Kidney (tissue), 14 donors: ENCODE results near the gene SCGB1A1. TPM values are rescaled to one million over a fixed set of nuclear protein-coding genes. Genes with fewer than 3 reads are reported as not detected.

ENCODE experiments used
- DNase-seq, 5 donors: peaks; one replicate each; pipeline ENCODE4 v3.0.0-alpha.2; 2013 to 2020
- FAIRE-seq: peaks from 2 replicates; lab custom pipeline; 2012; peaks lifted over from hg19 to GRCh38; lab: Jason Lieb, UNC
- H3K27ac ChIP-seq, 2 donors: one replicate each; pipeline ENCODE4 v1.7.0; 2013; ENCODE audit warnings: low read depth in 2 of 2, low read length in 2 of 2, inconsistent platforms in 1 of 2
- H3K27me3 ChIP-seq: one replicate; pipeline ENCODE4 v1.7.1; 2013; ENCODE audit warnings: low read length, inconsistent platforms; ENCODE audit not compliant: control insufficient read depth, insufficient read depth
- H3K36me3 ChIP-seq, 3 donors: one replicate each; pipeline versions ENCODE4 v1.7.0 to v1.7.1; 2013; ENCODE audit warnings: low read length in 3 of 3, control low read depth in 1 of 3, inconsistent platforms in 1 of 3; ENCODE audit not compliant: insufficient read depth in 3 of 3, control insufficient read depth in 2 of 3
- H3K4me1 ChIP-seq, 3 donors: one replicate each; pipeline versions ENCODE4 v1.7.0 to v1.7.1; 2013; ENCODE audit warnings: low read length in 3 of 3, inconsistent platforms in 1 of 3, low read depth in 1 of 3; ENCODE audit not compliant: control insufficient read depth in 2 of 3, insufficient read depth in 2 of 3
- H3K4me3 ChIP-seq, 3 donors: one replicate each; pipeline versions ENCODE4 v1.7.0 to v1.8.1; 2013; ENCODE audit warnings: low read length in 3 of 3, control low read depth in 1 of 3, inconsistent platforms in 1 of 3
- H3K9ac ChIP-seq, 3 donors: one replicate each; pipeline versions ENCODE4 v1.7.0 to v1.7.1; 2013; ENCODE audit warnings: low read length in 3 of 3, control low read depth in 1 of 3, inconsistent platforms in 1 of 3
- H3K9me3 ChIP-seq, 3 donors: one replicate each; pipeline versions ENCODE4 v1.7.0 to v1.7.1; 2013; ENCODE audit warnings: low read length in 3 of 3, control low read depth in 1 of 3, inconsistent platforms in 1 of 3; ENCODE audit not compliant: control insufficient read depth in 2 of 3, insufficient read depth in 1 of 3
- intact Hi-C: fragments of 100-400 bp; cut with DNase I; formaldehyde crosslinking; loops from one replicate; pipeline ENCODE4 v1.11.1; 2022
- polyA plus RNA-seq: library from polyadenylated mRNA; stranded (reverse); fragments of 350-450 nt; fragmentation: Illumina TruSeq; extraction: RNeasy Lipid Tissue Mini Kit (QIAGEN cat#74804); gene quantifications from one replicate; pipeline ENCODE4 v1.2.3, GENCODE V29; 2014; ENCODE audit warnings: low read depth, low replicate concordance; ENCODE audit not compliant: insufficient read depth
- total RNA-seq: library from RNA; stranded (reverse); fragmentation: NEBNext Ultra II Directional; extraction: Animal tissue kit (Norgen Biotek cat#: 25700); gene quantifications from one replicate; pipeline ENCODE4 v1.2.1, GENCODE V29; 2021
- TF ChIP-seq, protein P1 (sequence below): IDR thresholded peaks from 3 replicates; pipeline ENCODE4 v1.5.1; 2012; ENCODE audit warnings: mild to moderate bottlenecking, moderate library complexity, borderline replicate concordance; ENCODE audit not compliant: insufficient read depth; ENCODE audit errors: extremely low read depth
- donor health status: control.
- donor health status: control.
- donor health status: control.
- donor health status: control.
- donor health status: control.
- donor health status: DM: yes; HTN: yes; CAD: no.
- donor health status: Normal renal cell carcinoma (clear cell type).

SCGB1A1 gene
- total and polyA plus RNA-seq, 2 donors from 2014 or later = not detected

GRCh38 chr11:62468577-62468976 is 49.7 kb downstream of the SCGB1A1 start:
- H3K9ac ChIP-seq = no peak overlapping the region
- FAIRE-seq = no peak

DNA sequence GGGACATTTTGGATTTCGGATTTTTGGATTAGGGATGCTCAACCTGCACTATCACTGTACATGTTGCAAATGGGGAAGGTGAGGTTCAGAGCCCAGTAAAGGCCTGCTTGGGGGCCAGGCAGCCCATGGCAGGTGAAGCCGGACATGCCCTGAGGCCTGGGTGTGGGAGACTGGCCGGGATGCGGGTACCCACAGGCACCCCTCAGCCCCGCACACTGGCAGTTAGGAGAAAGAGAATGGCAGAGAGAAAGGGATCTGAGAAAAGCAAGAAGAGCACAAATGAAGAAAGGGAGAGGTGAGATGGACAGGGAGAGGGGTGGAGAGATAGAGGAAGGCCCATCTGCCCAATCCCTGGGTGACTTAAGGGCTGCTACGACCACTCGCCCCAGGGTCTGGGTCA is 52.8 kb downstream of the SCGB1A1 start:
- no peak for FAIRE-seq
- no peak for DNase-seq

More at GRCh38 chr11:62468577-62468976, 49.7 kb downstream of the SCGB1A1 start:
- DNase-seq = no peak
- H3K9me3 ChIP-seq = no peaks in the 10 kb centered on the region
- H3K27me3 ChIP-seq = no peaks in the 10 kb centered on the region
- H3K27ac ChIP-seq = no peak overlapping the region
- H3K36me3 ChIP-seq = no peaks in the 10 kb centered on the region
- no peak overlapping the region for H3K4me3 ChIP-seq
- H3K4me1 ChIP-seq = no peaks in the 10 kb centered on the region
- TF ChIP-seq, protein P1, sequence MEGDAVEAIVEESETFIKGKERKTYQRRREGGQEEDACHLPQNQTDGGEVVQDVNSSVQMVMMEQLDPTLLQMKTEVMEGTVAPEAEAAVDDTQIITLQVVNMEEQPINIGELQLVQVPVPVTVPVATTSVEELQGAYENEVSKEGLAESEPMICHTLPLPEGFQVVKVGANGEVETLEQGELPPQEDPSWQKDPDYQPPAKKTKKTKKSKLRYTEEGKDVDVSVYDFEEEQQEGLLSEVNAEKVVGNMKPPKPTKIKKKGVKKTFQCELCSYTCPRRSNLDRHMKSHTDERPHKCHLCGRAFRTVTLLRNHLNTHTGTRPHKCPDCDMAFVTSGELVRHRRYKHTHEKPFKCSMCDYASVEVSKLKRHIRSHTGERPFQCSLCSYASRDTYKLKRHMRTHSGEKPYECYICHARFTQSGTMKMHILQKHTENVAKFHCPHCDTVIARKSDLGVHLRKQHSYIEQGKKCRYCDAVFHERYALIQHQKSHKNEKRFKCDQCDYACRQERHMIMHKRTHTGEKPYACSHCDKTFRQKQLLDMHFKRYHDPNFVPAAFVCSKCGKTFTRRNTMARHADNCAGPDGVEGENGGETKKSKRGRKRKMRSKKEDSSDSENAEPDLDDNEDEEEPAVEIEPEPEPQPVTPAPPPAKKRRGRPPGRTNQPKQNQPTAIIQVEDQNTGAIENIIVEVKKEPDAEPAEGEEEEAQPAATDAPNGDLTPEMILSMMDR = no peak
- intact Hi-C loops = no loop called here

DNA sequence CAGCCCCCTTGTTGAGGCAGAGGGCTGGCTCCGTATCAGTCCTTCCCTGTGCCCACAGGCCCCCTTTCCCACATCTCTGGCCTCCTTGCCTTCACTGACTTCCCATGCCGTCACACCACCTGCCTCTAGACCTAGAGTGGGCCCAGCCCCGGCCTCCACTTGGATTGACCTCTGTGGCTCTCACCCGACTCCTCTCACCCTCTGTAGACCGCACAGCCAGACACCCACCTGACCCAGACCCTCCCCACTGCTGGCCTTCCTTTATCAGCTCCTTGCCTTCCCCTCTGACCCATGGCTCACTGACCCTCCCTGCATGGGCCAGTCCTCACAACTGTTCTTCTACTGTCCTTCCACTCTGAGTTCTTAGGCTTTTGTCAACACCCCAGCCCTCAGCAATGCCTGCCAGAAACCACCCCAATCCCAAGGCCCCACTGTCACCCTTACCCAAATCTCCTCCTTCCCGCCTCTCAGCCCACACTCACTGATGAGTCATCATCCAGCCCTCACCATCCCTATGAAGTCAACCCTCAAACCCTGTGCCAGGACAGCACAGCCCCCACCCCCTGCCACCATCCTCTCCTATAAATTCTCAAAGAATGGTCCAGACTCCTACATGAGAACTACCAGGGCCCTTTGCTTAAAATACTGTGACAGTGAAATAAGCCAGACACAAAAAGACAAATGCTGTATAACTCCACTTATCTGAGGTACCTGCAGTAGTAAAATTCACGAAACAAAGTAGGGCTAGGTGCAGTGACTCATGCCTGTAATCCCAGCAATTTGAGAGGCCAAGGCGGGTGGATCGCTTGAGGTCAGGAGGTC is 53.4 kb downstream of the SCGB1A1 start:
- H3K4me1 ChIP-seq = no peaks in the 10 kb centered on the region
- no peak overlapping the region for H3K4me3 ChIP-seq
- FAIRE-seq (no peak), DNase-seq (no peak)
- H3K9me3 ChIP-seq = no peaks in the 10 kb centered on the region
- H3K27ac ChIP-seq = no peak overlapping the region
- no peaks in the 10 kb centered on the region for H3K36me3 ChIP-seq
- no peak overlapping the region for H3K9ac ChIP-seq
- TF ChIP-seq, protein P1 = no peak
- H3K27me3 ChIP-seq = no peaks in the 10 kb centered on the region
- intact Hi-C loops = no loop called here

More for the DNA sequence above, 52.8 kb downstream of the SCGB1A1 start:
- intact Hi-C loops = no loop called here
- TF ChIP-seq, protein P1 = no peak
- H3K9me3 ChIP-seq = no peaks in the 10 kb centered on the region
- H3K36me3 ChIP-seq = no peaks in the 10 kb centered on the region
- no peaks in the 10 kb centered on the region for H3K27me3 ChIP-seq
- no peak overlapping the region for H3K27ac ChIP-seq
- no peaks in the 10 kb centered on the region for H3K4me1 ChIP-seq
- no peak overlapping the region for H3K9ac ChIP-seq
- no peak overlapping the region for H3K4me3 ChIP-seq

Other genes with a start within 250 kb of the SCGB1A1 start
- gene SCGB1D1, start 228.8 kb upstream of the SCGB1A1 start, total RNA-seq = not detected
- gene SCGB1D1, start 228.8 kb upstream of the SCGB1A1 start, polyA plus RNA-seq = not detected
- gene SCGB2A1, start 210.4 kb upstream of the SCGB1A1 start, total RNA-seq = 2.2 TPM
- 1.7 TPM for gene SCGB2A1, start 210.4 kb upstream of the SCGB1A1 start, polyA plus RNA-seq
- 0.60 TPM for gene SCGB1D2, start 176.8 kb upstream of the SCGB1A1 start, total RNA-seq
- 5.6 TPM for gene SCGB1D2, start 176.8 kb upstream of the SCGB1A1 start, polyA plus RNA-seq
- gene SCGB2A2, start 148.9 kb upstream of the SCGB1A1 start, total RNA-seq = not detected
- not detected for gene SCGB2A2, start 148.9 kb upstream of the SCGB1A1 start, polyA plus RNA-seq
- gene SCGB1D4, start 120.0 kb upstream of the SCGB1A1 start, total RNA-seq = not detected
- not detected for gene SCGB1D4, start 120.0 kb upstream of the SCGB1A1 start, polyA plus RNA-seq
- gene ASRGL1, start 81.6 kb upstream of the SCGB1A1 start, total RNA-seq = 62.2 TPM
- gene ASRGL1, start 81.6 kb upstream of the SCGB1A1 start, polyA plus RNA-seq = 85.6 TPM
- 700 TPM for gene AHNAK, start 127.8 kb downstream of the SCGB1A1 start, total RNA-seq
- gene AHNAK, start 127.8 kb downstream of the SCGB1A1 start, polyA plus RNA-seq = 36.6 TPM
- gene EEF1G, start 154.9 kb downstream of the SCGB1A1 start, total RNA-seq = 1,136 TPM
- 1,809 TPM for gene EEF1G, start 154.9 kb downstream of the SCGB1A1 start, polyA plus RNA-seq
- 29.5 TPM for gene TUT1, start 172.5 kb downstream of the SCGB1A1 start, total RNA-seq
- 18.7 TPM for gene TUT1, start 172.5 kb downstream of the SCGB1A1 start, polyA plus RNA-seq
- gene MTA2, start 182.8 kb downstream of the SCGB1A1 start, total RNA-seq = 71.8 TPM
- 34.4 TPM for gene MTA2, start 182.8 kb downstream of the SCGB1A1 start, polyA plus RNA-seq
- gene EML3, start 193.7 kb downstream of the SCGB1A1 start, total RNA-seq = 83.3 TPM
- 35.0 TPM for gene EML3, start 193.7 kb downstream of the SCGB1A1 start, polyA plus RNA-seq
- 7.9 TPM for gene ROM1, start 194.2 kb downstream of the SCGB1A1 start, total RNA-seq
- 11.1 TPM for gene ROM1, start 194.2 kb downstream of the SCGB1A1 start, polyA plus RNA-seq
- gene B3GAT3, start 203.0 kb downstream of the SCGB1A1 start, total RNA-seq = 50.6 TPM
- 66.2 TPM for gene B3GAT3, start 203.0 kb downstream of the SCGB1A1 start, polyA plus RNA-seq
- gene GANAB, start 227.6 kb downstream of the SCGB1A1 start, total RNA-seq = 309 TPM
- gene GANAB, start 227.6 kb downstream of the SCGB1A1 start, polyA plus RNA-seq = 110 TPM
- 21.2 TPM for gene INTS5, start 234.3 kb downstream of the SCGB1A1 start, total RNA-seq
- 11.2 TPM for gene INTS5, start 234.3 kb downstream of the SCGB1A1 start, polyA plus RNA-seq
- 44.5 TPM for gene C11orf98, start 246.2 kb downstream of the SCGB1A1 start, total RNA-seq
- 138 TPM for gene C11orf98, start 246.2 kb downstream of the SCGB1A1 start, polyA plus RNA-seq
- 12.1 TPM for gene CSKMT, start 246.3 kb downstream of the SCGB1A1 start, total RNA-seq
- 8.2 TPM for gene CSKMT, start 246.3 kb downstream of the SCGB1A1 start, polyA plus RNA-seq